Astrocyte of the hippocampus (primary cell): ENCODE results near the gene LSMEM2.
A peak's percentile ranks its signal among the peaks of the same experiment; 100 is the strongest.
"Not testable (repeated sequence)": the region's sequence is repeated elsewhere in the genome, so short reads cannot be mapped to it uniquely, and the experiment has no call there.

Experiments
- DNase-seq: peaks from one replicate; pipeline ENCODE4 v3.0.0; 2011; ENCODE audit warnings: low read depth, low spot score

Gene LSMEM2

GRCh38 chr3:50278123-50278879 is 586 bp upstream of the LSMEM2 start:
- no peak for DNase-seq

DNA sequence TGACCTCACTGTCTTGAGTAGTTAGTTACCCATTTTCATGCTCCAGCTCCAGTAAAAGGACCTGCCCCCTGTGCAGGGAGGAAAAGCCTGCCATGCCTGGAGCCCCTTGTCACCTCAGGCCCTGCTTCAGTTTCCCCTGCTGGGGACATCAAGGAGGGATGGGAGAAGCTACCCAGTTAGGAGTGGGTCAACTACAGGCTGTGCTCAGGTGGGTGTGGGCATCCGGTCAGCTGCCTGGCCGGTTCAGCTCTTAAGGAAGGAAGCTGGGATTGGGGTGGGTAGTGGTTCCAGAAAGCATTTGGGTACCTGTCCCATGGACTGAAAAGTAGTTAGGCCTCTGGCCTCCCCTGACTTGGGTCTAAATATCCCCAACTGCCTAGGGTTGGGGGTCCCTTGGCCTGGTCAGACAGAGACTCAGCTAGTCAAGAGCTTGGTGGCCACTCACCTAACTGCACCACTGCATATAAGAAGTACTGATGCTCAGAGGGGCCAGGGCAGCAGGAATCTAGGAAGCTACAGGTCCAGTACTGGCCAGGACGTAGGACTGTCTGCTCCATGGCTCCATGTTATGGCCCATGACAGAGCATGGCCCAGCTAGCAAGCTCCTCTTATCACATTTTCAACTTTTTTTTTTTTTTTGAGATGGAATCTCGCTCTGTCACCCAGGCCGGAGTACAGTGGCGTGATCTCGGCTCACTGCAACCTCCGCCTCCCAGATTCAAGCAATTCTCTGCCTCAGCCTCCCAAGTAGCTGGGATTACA is 549 bp downstream of the LSMEM2 start:
- no peak for DNase-seq

DNA sequence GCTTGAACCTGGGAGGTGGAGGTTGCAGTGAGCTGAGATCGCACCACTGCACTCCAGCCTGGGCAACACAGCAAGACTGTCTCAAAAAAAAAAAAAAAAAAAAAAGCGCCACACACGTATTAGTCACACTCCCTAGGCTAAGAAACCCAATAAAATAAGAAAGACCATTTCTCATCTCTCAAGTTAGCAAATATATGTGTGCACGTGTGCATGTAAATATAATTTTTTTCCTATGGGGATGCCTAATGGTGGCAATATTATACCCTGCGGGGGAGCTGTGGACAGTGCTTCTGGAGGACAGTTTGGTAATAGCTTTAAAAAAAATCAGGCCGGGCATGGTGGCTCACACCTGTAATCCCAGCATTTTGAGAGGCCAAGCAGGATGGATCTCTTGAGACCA is 5.2 kb downstream of the LSMEM2 start:
- not testable (repeated sequence) for DNase-seq

DNA sequence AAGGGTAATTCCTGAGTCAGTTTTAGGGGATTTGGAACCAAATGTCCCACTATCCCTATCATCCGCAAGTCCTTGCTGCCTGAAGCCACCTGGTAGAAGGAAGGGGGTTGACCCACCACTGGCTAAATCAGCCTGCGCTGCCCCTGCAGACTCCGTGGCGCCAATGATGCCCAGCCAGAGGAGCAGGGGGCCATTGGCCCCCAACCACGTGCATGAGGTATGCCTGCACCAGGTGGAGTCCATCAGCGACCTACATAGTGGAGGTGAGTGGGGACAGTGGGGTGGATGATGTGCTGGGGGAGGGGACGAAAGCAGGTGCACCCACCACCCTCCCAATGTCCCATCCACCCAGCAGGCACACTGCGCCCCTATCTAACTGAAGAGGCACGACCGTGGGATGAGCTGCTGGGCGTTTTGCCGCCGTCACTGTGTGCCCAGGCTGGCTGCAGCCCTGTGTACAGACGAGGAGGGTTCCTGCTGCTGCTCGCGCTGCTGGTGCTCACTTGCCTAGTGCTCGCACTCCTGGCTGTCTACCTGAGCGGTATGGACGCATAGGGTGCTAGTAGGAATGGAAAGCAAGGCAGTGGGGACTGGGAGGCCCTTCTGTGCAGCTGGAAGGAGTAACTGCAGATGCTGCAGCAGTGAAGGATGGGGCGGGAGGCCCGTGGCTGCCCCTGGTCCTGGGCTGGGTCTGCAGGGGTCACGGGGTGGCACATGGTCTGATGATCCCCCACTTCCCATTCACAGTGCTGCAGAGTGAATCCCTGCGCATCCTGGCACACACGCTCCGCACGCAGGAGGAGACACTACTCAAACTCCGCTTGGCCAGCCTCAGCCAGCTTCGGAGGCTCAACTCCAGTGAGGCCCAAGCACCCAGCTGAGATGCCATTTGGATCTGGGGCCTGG is 7.7 kb downstream of the LSMEM2 start:
- no peak for DNase-seq

DNA sequence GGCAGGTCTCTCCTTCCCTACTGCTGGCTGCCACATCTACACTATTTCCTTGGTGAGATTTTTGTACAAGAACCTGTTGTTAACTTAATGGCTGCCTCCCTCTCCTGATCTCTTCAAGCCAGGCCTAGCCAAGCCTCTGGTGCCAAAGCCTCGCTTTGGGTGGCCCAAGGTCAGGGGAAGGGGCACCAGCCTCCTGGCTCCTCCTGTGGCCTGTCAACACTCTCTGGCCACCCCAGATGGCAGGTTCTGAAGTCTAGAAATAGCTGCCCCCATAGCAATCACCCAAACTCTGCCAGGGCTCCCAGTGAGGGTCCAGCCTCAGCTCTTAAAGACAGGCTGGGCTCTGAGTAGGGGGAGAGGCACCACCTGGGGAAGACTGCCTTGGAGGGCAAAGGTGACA is 8.4 kb downstream of the LSMEM2 start:
- DNase-seq = no peak

- DNase-seq = no peak
Measured at GRCh38 chr3:50288387-50289007, 9.6 kb downstream of the LSMEM2 start.

DNA sequence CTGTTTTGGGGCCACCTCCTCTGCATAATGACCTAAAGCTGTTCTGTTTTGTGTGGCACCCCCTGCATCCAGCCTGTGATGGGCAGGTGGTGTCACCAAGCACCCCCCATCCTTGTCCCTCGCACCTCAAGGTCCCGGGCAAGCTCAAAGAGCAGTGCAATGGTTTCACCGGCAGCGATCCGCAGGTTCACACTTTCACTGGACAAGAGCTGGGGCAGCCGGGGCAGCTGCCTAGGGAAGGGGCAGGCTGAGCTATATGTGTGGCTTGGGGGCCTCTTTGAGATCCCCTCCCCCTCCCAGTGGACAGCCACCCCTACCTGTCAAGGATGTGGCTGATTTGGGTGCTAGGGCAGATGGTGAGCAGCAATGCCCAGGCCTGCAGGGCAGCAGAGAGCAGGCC is 10.2 kb downstream of the LSMEM2 start:
- no peak for DNase-seq

DNA sequence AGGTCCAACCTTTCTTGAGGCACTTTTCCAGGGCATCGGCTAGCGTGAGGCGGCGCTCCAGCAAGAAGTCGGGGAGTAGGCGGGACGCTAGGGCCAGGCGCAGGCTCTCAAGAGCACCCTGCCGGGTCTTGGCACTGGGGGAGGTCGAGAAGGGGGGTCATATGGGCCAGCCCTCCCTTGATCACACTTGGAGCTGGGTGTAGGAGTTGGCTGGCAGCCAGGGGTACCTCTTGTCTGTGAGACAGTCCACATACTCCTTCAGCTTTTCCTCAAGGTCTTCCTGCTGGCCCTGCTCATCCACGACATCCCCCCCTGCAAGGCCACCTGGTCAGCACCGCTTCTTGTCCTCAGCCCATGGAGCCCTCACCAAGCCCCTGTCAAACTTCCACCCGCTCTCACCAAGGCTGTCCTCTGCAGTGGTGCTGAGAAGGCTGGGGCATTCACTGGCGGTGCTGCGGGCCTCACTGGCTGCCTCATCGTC is 11.3 kb downstream of the LSMEM2 start:
- DNase-seq = no peak

DNA sequence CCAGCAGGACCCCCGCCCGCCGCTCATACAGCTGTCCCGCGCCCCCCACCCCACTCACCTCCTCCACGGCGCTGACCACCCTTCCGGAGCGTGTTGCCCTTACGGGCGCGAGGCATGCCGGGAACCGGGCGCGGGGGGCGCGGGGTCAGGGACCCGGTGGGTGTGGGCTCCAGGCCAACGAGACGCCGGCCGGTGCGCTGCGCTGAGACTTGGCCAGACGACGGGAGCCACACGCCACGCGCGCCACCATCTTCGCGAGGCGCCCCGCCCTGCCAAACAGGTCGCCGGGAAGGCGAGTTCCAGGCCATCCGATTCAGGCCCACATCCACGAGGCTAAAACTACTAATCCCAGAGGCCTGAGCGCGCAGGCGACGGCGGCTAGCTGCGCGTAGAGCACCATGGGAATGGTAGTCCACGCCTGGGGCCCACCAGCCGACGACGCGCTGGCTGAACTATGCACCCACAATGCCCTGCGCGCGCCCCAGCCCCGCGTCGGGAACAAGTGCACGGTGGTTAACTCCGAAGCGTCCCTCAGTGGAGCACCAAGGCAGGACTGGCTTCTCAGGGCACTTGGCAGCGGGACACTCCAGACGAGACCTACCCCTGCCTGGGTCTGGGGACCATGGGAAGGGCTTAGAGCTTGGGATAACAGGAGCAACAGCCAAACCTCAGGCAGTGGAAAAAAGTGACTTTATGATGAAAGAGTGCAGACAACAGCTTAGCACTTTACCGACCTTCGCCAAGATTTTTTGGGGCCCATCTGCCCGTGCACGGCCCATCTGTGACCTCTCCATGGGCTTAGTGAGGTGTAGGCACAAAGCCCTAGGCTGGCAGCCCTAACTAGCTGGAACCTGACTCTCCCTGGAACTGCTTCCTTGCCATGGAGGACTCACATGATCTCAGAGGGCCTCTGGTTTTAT is 13.5 kb downstream of the LSMEM2 start, which contains the start of gene IFRD2:
Gene IFRD2, minus strand, starts transcription at position 271 of the 920 bp plus-strand sequence. Its CDS starts 155 bp downstream, at position 116.
- peak; percentile 99 for DNase-seq

DNA sequence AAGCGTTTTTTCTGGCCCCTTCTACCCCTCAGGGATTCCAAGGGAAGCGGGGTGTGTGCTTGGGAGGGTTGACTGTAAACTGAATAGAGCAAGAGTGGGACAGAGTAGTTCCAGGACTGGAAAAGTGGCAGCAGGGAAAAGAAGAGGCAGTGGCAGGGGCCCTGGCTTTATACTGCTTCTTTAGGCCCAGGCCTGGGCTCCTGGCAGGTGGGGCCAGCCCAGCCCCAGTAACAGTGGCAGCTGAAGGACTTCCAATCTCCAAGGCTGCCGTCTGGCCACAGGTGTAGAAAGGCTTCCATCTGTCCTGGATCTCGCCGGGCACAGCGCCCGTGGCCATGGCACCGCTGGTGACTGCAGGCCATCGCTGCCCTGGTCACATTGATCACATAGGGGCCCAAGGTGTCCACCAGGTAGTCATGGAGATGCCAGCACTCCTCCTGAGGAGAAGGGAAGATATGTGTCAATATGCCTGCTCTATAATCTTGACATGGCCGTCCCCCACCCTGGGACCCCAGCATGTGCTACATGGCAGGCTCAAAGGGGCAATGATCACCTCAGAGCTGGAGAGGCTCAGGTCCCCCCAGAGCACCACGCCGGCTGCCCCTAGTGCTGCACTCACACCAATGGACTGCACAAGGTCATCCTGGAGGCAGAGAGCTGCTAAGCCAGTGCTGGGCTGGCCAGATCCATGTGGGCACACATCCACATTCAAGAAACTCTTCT is 14.4 kb downstream of the LSMEM2 start:
- no peak for DNase-seq

GRCh38 chr3:50294089-50294488 is 15.2 kb downstream of the LSMEM2 start:
- no peak for DNase-seq

GRCh38 chr3:50294492-50295403 is 15.9 kb downstream of the LSMEM2 start:
- no peak for DNase-seq

DNA sequence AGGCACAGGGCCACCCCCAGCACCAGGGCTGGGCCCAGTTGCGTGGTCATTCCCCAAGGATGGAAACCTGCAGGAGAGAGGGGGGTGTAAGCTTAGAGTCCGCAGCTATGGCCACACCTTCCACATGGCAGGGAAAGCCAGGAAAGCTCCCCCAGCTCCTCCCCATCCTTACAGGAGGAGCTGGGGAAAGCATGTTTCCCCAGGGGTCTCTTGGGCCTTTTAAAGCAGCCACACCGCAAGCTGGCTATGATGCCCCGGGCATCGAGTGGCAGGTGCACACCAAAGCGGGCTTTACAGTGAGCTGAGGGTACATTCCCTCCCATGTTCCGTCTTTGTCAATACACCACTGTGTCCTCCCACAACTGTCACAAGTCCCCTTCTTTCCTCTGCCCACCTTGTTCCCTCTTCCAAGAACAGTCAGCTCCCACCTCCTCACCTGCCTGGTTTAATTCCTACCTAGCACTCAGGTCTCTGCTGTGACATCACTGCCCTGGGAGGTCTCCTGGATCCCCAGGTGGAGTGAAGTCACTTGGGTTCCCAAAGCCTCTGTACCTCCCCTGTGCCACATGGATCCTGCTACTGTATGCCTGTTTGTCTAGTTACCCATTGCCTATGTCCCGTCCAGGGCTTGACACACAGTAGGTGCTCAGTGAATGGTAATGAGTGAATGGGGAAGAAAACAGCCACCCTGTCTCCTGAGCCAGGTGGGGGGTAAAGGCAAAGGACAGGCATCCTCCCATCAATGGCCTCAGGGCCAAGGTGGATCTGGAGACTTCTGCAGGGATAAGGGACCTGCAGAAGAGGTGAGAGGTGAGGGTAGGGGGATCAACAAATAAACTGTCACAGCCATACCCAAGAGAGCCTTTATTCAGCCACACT is 16.9 kb downstream of the LSMEM2 start:
- DNase-seq = no peak

- peak; percentile 0 for DNase-seq
Measured at GRCh38 chr3:50296721-50297383, 18.0 kb downstream of the LSMEM2 start.

DNA sequence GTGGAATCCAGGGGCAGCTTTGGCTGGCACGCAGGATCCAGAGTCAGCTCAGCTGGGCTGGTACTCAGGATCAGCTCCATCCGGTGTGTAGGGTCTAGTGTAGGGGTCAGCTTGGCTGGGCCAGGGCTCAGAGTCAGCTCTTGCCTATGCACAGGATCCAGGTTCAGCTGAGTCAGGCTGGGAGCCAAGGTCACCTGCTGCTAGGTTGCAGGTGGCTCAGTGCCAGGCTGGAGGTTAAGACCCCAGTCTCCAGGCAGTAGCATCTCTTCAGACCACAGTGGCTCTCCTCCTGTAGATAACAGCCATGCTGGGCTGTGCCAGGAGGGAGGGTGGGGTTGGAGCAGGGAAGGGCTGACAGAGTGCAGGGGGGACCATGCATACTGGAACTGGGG is 18.5 kb downstream of the LSMEM2 start:
- peak; percentile 0 for DNase-seq

DNA sequence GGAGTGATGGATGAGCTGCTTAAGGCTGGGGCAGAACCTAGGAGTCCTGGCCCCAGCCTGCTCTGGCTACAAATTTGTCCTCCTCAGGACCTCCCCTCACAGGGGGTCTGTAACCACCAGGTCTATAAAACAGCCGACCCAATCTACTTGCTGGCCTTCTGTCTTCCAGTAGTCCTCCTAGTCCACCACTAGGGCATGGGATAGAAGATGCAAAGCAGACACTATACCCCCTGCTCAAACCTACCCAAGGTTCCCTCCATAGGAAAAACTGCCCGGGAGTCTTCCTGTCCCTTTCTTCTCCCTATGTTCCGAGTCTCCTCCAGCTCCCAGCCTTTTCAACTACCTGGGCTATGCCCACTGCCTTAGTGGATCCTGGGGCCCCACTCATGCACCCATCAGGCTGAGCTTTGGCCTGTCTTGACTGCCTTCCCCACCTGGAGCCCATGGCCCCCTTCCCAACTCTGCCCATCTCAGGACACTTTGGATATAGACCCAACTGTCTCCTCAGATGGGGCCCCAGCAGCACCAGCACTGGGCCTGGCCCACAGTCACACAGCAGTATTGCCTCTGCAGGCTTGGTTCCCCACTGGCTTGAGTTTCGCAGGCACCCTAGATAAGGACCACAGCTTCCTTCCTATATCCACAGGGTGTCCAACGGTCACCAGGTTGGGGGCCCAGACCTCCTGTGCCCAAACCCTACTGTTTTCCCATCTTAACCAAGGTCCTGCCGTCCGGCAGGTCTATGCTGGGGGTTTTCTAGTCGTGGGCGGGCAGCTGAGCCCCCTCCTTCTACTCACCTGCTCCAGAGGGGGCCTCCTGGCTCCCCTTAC is 19.2 kb downstream of the LSMEM2 start:
- DNase-seq = peak; percentile 1
